Stimulated activated CD4-positive, alpha-beta T cell treated with anti-CD3 and anti-CD28 coated beads, TNF-alpha, amount 100 ng/mL, for 4 hours (primary cell): ENCODE measurements around the gene CXorf38.

Experiments used
- DNase-seq, 3 experiments: peaks; one replicate each; pipeline ENCODE4 v3.0.0-alpha.2; 2020; ENCODE audit warnings: low read depth in 3 of 3

CXorf38 gene, protein sequence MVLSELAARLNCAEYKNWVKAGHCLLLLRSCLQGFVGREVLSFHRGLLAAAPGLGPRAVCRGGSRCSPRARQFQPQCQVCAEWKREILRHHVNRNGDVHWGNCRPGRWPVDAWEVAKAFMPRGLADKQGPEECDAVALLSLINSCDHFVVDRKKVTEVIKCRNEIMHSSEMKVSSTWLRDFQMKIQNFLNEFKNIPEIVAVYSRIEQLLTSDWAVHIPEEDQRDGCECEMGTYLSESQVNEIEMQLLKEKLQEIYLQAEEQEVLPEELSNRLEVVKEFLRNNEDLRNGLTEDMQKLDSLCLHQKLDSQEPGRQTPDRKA

DNA sequence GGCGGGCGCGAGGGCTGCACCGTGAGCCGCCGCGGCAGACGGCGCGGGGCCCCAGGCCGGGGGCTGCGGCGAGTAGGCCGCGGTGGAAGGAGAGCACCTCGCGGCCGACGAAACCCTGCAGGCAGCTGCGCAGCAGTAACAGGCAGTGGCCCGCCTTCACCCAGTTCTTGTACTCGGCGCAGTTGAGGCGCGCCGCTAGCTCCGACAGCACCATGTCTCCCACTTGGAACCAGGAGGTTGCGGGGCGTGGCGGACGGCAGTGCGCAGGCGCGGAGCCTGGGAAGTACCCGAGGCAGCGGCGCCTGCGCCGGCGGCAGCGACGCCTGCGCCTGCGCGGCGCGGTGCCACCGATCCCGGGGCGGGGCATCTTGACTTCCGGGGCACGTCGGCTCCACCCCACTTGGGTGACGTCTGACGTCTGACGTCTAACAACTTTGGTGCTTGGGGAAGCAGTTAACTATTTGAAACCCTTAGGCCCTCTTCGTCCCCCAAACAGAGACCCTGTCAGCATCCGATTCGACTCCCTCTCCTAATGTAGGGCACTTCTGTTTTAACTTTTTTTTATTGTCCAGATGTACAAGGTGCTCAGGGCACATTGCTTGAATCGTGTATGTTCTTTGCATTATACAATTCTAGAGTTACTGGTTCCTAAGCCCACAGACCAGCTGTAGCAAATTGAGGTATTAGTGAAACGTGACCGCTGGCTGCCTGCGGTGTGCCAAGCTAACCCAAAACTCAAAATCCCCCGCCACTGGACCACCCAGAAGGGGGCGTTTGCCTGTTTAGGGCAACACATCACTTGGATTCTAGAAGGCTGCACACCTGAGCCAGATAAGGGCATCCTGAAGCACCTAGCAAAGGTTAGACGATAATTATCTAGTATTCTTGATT lies at the start of gene CXorf38:
Gene CXorf38 (minus strand): TSS at position 255 of the 891 bp plus-strand sequence. CDS start 41 bp downstream, at position 214.
- DNase-seq: peak; percentile 74 to 84 (median 83)

DNA sequence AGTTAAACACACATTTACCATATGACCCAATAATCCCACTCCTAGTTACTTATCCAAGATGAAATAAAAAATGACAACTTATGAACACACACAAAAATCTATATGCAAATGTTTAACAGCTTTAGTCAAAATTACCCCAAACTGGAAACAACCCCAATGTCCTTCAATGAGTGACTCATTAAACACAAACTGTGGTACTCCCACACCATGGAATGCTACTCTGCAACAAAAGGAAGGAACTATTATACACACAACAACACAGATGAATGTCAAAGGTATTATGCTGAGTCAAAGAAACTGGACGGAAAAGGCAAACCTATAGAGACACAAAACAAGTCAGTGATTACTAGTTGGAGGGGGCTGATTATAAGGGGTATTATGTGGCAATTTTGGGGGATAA lies 47.4 kb upstream of the CXorf38 start:
- no peak for DNase-seq

DNA sequence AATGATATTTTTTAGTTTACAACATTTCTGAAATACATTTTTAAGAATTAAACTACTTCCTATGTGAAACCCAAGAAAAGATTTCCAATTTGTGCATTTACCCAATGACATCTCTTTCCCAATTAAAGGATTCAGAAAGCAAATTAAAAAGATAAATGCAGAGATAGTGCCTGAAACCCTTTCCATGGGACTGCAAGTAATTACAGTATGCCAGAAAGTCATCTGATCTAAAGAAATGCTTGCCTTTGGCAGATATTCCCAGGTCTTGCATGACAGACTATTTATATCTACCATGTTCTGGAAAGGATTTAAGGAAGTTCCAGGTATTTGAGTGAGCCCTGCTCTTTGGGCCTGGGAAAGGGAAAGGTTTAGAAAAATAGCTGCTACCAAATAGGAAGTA lies 41.6 kb upstream of the CXorf38 start:
- no peak for DNase-seq

DNA sequence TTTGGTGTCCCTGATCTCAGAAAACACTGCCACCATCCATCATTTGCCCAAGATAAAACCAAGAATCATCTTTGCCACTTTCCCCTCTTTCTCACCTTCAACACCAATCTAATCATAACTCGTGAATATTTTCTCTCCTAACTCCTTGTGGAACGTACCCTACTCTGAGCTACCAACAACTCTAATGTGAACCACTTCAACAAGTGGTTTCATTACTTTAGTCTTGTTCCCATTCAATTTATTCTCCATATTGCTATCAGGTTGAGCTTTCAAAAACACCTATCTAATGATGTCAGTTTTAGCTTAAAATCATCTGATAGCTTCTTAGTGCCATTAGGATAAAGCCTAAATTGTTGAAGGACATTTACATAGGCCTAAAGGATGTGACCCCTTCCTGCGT lies 39.8 kb upstream of the CXorf38 start:
- DNase-seq: no peak

DNA sequence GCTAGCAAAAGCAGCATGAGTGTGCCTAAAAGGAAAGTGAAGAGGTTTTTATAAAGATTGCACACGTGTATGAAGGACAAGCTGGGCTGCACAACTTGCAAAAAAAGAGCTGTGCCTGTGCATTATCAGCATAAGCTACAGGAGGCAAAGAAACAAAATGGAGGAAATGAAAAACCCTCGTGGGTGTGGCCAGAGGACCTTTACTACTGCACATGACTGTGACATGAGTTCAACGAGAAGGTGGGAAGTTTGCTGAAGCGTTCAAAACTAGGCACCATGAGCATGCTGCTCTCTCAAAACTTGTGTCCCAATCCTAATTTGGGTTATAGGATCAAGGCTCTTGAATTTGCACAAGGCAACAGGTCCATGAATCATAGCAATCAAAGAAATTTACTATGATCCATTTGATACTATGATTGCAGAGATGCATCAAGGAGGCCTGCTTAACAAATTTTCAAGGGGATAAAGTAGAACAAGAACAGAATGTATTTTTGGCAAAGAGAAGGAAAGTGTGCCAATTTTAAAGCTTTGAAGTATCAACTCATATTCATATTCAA lies 38.1 kb upstream of the CXorf38 start:
- DNase-seq: no peak

DNA sequence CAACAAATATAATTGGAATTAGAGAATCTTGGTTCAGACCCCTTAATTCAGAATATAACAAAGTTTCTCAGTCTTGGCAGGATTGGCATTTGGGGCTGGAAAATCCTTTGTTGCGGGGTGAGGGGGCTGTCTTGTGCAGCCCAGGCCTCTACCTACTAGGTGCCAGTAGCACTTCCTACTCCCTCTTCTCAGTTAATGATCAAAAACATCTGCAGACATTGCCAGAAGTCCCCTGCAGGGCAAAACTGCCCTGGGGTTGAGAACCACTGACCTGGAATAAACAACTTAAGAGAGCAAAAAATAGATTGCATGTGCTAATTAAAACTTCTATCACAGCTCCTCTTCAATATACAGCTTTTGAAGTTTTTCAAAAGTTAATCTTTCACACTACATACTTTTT lies 36.7 kb upstream of the CXorf38 start:
- no peak for DNase-seq

DNA sequence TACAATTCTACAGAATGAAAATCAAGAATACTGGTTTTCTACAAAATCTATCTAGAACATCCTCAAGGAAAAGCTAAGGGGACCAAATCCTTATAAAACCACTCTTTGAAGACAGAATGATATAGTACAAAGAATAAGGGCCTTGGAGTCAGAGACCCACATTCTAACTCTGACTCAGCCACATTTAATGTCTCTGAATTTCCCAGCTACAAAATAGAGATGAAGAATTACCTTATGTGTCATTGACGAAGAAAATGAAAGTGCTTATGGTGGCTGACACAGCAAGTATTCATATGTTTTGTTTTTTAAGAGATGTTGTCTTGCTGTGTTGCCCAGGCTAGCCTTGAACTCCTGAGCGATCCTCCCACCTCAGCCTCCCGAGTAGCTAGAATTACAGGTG lies 35.9 kb upstream of the CXorf38 start:
- DNase-seq: no peak

DNA sequence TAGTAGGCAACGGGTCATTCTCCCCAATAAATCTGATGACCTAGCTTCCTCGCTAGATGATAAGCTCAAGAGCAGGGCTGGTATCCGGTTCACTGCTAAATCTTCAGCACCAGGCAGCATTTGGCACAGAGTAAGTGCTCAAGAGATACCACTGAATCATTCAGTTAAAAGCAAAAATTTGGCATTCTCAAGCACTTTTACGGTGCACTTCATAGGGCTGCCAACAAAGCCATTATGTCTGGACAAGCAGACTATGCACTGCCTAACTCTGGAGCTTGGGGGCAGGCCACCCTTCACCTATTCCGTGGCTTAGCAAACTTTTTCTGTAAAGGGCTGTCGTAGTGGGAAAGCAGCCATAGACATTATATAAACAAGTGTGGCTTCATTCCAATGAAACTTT lies 23.8 kb upstream of the CXorf38 start:
- no peak for DNase-seq

DNA sequence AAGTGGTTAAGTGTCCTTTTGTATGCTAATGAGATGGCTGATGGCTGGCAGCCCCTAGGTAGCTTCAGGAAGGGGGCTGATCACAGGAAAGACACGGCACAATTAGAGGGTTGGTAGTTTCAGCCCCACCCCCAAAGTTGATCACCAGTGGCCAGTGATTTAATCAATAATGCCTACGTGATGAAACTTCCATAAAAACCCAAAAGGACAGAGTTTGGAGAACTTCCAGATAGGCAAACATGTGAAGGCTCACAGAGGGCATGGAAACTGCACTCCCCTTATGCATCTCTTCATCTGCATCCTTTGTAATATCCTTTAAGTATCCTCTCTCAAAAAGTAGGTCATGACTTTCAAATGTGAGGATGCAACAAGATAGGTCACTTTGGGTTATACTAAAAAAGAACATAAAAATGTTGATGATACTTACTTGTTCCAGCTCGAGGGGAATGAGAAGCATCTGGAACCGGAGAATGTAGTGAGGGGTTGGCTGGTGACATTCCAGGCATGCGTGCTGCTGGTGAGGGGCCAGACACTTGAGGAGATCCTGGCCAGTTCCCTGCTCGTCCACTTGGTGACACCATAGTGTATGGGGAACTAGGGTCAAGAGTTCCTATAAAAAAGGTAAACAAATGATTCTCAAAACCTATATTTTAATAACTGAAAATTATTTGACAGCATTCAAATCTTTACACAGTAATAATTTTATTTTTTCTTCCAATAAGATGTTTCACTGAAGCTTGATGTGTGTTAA lies 16.7 kb upstream of the CXorf38 start:
- DNase-seq: no peak

DNA sequence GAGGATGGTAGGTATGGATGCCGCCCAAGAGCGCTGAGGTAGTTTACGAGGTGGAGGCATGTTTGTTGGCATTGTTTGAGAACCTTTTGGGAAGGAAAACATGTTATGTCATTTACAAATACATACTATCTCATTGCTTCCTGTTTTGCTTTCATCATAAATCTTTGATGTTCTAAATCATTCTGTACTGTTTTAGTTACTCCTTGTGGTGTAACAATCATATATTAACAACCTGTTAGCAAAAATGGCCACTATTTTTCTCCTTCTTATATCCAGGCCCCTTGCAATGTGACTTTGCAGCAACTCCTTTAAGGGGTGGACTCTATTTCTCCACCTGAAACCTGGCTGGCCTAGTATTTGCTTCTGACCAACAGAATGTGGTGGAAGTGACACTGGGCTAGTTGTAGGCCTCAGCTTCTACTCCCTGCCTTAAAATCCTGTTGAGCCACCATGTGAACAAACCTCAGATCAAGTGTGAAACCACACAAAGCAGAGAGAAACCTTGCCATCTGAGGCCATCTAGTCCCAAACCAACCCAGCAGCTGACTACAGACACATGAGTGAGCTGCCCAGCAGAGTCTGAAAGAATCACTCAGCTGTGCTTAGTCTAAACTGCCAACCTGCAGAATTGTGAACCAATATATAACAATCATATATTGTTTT lies 15.8 kb upstream of the CXorf38 start:
- no peak for DNase-seq

DNA sequence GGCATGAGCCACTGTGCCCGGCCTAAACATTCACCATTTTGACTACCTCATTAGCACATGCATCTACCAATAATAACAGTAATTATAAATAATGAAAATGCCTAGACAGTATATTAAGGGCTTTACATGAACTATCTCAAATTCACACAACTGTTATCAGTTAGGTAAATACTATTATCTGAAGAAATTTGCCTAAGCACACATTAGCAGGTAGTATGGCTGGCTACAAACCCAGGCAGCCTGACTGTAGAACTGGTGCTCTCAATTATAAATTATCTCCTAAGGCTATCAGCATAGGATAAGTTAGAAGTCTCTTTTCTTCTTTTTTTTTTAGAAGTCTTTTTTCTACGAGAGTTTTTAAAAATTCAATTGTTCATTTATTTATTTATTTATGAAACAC lies 14.1 kb upstream of the CXorf38 start:
- DNase-seq: no peak

DNA sequence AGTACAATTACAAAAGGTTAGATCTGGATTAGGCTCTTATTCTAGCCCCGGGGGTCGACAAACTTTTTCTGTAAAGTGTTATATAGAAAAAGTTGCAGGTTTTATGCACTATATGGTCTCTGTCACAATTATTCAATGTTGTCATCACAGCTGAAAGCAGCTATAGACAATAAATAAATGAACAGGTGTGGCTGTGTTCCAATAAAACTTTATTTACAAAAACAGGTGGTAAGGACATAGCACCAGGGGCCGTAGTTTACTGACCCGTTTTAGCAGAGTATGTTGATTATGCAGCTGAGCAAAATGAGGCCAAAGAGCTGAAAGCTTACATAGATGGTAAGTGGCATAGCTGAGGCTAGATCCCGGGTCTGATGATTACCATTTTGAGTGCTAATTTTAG lies 13.0 kb upstream of the CXorf38 start:
- no peak for DNase-seq

DNA sequence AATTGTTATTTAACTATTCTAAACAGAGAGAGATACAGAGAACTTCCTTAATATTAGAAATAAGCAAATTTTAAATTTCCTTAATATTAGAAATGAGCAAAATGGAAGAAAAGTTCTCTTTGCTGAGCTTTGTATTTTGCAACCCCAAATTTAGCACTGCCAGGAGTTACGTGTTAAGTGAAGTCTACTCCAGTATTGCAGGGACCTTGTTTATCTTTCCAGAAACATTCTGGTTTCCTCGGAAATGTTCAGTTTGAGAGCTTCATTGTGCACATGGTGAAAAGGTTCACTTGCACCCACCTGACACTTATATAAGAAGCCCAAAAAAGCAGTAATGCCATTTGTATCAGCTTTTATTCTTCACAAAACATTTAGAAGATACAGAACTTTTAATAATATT lies 6.2 kb upstream of the CXorf38 start:
- DNase-seq: no peak

DNA sequence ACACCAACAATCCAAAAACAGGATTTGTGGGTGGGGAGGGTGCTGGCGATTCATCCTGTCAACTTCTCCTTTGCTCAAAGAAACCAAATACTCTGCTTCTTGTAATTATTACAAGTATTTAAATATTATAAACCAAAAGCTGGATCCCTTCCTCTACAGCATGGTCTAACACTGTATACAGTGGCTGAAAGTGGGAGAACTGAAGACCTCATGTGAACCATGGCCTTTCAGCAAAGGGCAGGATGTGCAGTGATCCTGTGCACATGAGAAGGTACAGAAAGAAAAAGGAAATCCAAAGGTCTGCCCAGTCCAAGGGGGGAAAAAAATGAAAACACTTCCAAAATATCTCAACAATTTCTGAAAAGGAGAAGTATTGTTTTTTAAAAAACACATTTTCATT lies 5.3 kb upstream of the CXorf38 start:
- no peak for DNase-seq

DNA sequence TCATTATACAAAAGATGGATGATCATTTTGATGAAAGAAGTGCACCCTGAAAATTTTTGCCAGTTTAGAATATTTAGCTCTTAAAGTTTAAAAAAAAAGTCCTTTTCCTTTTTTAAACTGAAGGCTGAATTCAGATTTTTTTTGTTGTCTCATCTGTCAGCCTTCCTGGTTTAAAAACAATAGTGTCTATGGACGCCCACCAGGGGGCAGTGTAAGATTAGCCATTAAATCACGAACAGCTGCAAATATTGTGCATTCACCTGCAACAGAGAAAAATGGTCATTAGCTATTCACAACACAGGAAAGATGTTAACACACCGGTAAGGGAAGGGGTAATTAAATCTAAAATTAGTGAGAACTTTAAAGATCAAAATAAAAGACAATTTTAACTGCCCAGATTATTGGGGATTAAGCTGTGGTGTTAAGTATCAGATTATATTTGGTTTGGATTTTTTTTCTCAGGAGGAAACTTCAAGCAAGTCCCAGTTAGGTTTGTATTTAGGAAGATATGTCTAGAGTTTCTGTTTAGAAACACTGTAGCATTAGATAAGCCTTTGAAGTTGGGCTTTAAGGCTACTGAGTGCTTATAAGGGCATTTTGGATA lies 4.4 kb upstream of the CXorf38 start:
- peak in 2 of 3 experiments; percentile 33 to 51 for DNase-seq

DNA sequence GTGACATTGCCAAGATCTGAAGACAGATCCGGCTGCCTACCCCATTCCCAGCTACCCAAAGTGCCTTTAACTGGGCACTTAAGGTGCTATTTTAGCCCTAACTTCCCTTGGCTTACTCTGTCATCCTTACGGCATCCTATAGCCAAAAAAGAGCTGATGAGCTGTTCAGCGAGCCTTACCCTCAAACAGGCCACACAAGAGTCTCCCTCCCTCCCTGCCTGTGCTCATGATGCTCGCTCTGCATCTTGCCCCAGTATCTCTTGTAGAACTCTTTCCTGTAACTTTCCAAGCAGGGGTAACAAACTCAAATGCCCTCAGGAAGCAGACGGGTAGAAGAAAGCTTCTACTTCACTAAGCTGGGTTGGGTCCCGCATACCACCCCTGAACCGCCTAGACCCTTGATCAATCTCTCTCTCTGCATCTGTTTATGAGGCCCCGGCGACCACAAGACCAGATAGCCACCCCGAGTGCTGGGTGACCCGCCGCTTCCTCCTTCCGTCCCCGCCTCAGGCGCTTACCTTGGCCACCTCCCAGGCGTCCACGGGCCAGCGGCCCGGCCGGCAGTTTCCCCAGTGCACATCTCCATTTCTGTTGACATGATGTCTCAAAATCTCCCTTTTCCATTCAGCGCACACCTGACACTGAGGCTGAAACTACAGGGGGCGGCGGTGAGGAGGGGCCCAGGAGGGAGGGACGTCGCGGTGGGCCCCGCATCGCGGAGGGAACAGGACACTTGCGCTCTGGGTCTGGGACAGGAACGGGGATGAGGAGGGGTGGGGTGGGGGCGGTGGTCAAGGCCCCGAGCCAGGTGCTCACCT lies 663 bp downstream of the CXorf38 start:
- DNase-seq: no peak

DNA sequence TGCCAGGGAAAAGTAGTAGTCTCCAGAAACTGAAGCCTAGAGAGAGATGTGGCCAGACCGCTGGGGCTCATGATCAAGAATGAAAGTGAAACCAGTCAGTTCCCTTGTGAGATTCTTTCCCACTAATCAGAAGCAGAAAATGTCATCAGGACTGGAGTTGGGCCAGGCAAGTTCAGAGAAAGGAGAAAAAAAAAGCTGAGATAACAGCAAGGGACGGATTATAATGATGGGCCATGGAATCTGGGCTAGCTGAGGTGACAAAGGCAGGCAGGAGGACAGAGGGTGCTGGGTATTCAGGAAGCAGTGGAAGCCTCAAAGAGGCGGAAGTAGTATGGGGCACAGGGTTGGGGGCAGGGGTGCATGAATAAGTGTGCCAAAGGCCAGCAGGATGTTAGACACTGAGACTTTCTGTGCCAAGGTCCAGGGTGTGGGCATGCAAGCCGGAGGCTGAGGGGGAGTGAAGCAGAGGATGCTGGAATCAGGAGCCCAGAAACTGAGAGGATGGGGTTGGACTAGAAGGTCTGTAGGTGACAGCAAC lies 2.5 kb downstream of the CXorf38 start:
- no peak for DNase-seq

DNA sequence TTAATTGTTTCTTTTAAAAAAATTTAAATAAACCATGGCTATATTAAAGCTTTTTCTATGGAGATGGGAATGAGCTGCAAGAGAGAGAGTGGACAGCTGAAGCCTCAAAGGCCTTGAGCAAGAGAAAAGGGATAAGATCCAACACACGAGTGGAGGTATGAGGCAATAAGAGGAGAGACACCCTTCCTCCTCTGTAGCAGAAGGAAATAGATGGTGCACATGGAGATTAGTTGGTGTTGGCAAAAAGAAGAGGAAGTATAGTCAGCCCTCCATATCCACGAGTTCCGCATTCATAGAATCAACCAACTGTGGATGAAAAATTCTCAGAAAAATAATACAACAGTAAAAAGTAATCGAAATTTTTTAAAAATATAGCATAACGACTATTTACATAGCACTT lies 3.2 kb downstream of the CXorf38 start:
- DNase-seq: no peak

DNA sequence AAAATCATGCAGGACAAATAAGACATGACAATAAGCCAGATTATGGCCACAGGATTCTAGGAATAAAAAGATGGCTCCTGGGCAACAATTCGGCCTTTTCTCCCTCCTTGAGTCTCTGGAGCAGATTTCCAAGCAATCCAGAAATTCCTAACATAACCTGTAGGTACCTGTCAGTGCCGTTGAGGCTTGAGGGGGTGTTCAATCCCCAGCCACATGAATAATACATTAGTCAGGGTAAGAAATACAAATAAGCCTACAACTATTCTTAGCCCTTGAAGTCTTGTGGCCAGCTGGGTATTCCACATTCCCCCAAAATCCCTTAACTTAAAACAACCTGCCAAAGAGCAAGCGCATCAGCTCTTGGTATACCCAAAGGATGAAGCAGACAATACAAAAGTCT lies 9.7 kb downstream of the CXorf38 start:
- no peak for DNase-seq

DNA sequence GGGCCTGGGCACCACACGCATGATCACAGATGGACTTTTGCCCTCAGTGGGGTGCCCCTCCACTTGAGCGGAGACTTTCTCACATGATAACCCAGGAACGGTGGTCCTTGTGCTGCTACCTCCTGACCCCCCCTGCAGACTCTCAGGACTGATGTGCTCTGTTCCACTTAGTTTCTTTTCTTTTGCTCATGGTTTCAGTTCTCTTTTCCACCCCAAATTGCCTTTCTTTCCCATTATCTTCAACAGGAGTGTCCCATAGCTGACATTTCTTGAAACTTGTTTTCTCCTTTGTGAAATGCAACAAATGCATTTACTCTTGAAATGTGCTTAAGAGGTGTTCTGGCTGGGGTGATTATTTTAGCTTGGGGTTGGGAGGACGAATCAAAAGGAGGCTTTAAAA lies 15.2 kb downstream of the CXorf38 start:
- no peak for DNase-seq
